OCI-LY7 (cell line): Measurements from ENCODE around the gene HCN3. TPM values are rescaled to one million over a fixed set of nuclear protein-coding genes. Genes with fewer than 3 reads are reported as not detected.

ENCODE experiments used
- BruUV-seq: library from RNA; stranded (reverse); fragments of 400-500 nt; replicated peaks from 2 replicates; lab custom pipeline; 2021; lab: Mats Ljungman, UMichigan
- CTCF ChIA-PET: fragments of 300-600 bp; sonication (Branson Sonifier 250); formaldehyde crosslinking; loops from one replicate; lab custom pipeline; 2022; ENCODE audit warnings: antibody characterized with exemption; ENCODE audit not compliant: unreplicated experiment; lab: Charles Lee
- POLR2A ChIA-PET: fragments of 300-600 bp; sonication (Branson Sonifier 250); formaldehyde crosslinking; loops from one replicate; lab custom pipeline; 2022; ENCODE audit warnings: antibody characterized with exemption; lab: Charles Lee
- DNase-seq: peaks from one replicate; pipeline ENCODE4 v3.0.0-alpha.2; 2015; ENCODE audit warnings: low spot score
- H2AFZ ChIP-seq: fragments of 200-600 bp; sonication (generic), shearing (Covaris generic); 2 replicates; pipeline ENCODE4 v1.6.1; 2014; ENCODE audit warnings: mild to moderate bottlenecking, antibody characterized with exemption, low read length, moderate library complexity
- H3K27ac ChIP-seq: fragments of 200-600 bp; sonication (generic); 2 replicates; pipeline ENCODE4 v1.5.1; 2014; ENCODE audit warnings: mixed run types, low read depth, mild to moderate bottlenecking, moderate library complexity, low read length, inconsistent platforms; ENCODE audit not compliant: poor library complexity, severe bottlenecking
- H3K36me3 ChIP-seq: fragments of 200-600 bp; sonication (generic); 2 replicates; pipeline ENCODE4 v1.6.1; 2014; ENCODE audit warnings: mild to moderate bottlenecking, antibody characterized with exemption, low read length, moderate library complexity, mixed read lengths; ENCODE audit not compliant: insufficient read depth
- H3K4me1 ChIP-seq: fragments of 200-600 bp; sonication (generic); 2 replicates; pipeline ENCODE4 v1.5.1; 2014; ENCODE audit warnings: mild to moderate bottlenecking, low read length; ENCODE audit not compliant: insufficient read depth, poor library complexity, severe bottlenecking
- H3K4me2 ChIP-seq: fragments of 200-600 bp; sonication (generic); 2 replicates; pipeline ENCODE4 v1.6.1; 2014; ENCODE audit warnings: mild to moderate bottlenecking, low read length
- H3K4me3 ChIP-seq: fragments of 200-600 bp; sonication (generic); 2 replicates; pipeline ENCODE4 v1.5.1; 2014; ENCODE audit warnings: mild to moderate bottlenecking, low read depth, low read length; ENCODE audit not compliant: poor library complexity, severe bottlenecking
- H3K79me2 ChIP-seq: fragments of 200-600 bp; sonication (generic); 2 replicates; pipeline ENCODE4 v1.6.1; 2016; ENCODE audit warnings: low read depth, mild to moderate bottlenecking, low read length, moderate library complexity, mixed read lengths; ENCODE audit not compliant: insufficient read depth
- H3K9me2 ChIP-seq: fragments of 200-600 bp; sonication (generic); 2 replicates; pipeline ENCODE4 v1.6.1; 2016; ENCODE audit warnings: mild to moderate bottlenecking, low read length, mixed read lengths; ENCODE audit not compliant: insufficient read depth
- H3K9me3 ChIP-seq: fragments of 200-600 bp; sonication (generic); 2 replicates; pipeline ENCODE4 v1.6.1; 2014; ENCODE audit warnings: mild to moderate bottlenecking, mixed run types, low read length, mixed read lengths
- H4K20me1 ChIP-seq: fragments of 200-600 bp; sonication (generic); 2 replicates; pipeline ENCODE4 v1.6.1; 2014; ENCODE audit warnings: mild to moderate bottlenecking, antibody characterized with exemption, low read length, moderate library complexity, mixed read lengths; ENCODE audit not compliant: insufficient read depth
- CTCF ChIP-seq: fragments of 200-600 bp; sonication (generic); conservative IDR thresholded peaks from 2 replicates; pipeline ENCODE4 v1.5.1; 2014; ENCODE audit warnings: mild to moderate bottlenecking, antibody characterized with exemption, low read length, moderate library complexity, mixed read lengths
- EZH2phosphoT487 ChIP-seq: fragments of 200-600 bp; sonication (generic); IDR thresholded peaks from 2 replicates; pipeline ENCODE4 v1.6.1; 2018; ENCODE audit warnings: low read depth, borderline replicate concordance, mild to moderate bottlenecking, mixed run types, antibody characterized with exemption, low read length, moderate library complexity, mixed read lengths
- intact Hi-C: fragments of 100-400 bp; cut with micrococcal nuclease; formaldehyde crosslinking; loops from one replicate; pipeline ENCODE4 v1.10.0; 2022; ENCODE audit not compliant: unreplicated experiment
- total RNA-seq, 2 experiments: library from RNA; depleted of rRNA in 1 of 2; stranded (reverse); fragments of >200 nt in 1 of 2; shearing (Covaris generic) in 1 of 2; gene quantifications; 2 replicates each; pipeline ENCODE4 v1.2.3, GENCODE V29; 2014 to 2022

HCN3 gene
- total RNA-seq, 2 experiments from 2014 or later, result 6.7 to 19.2 TPM

GRCh38 chr1:155324717-155325602, 47.7 kb downstream of the HCN3 start:
- Histone ChIP-seq H3K4me3 (peak overlapping the region; percentile 78), H3K4me2 (peak overlapping the region; percentile 96), H2AFZ (peak overlapping the region; percentile 78), H4K20me1 (no peaks in the 10 kb centered on the region), H3K79me2 (no peaks in the 10 kb centered on the region), H3K9me2 (no peaks in the 10 kb centered on the region), H3K27ac (no peak overlapping the region), H3K4me1 (peaks cover 18% of the 10 kb centered on the region), H3K9me3 (no peaks in the 10 kb centered on the region), H3K36me3 (peaks cover 17% of the 10 kb centered on the region)
- intact Hi-C loops, result loop anchor here (5.0 kb wide), 1 partner anchor 148 kb away; no protein-coding TSS in a partner anchor
- peak; percentile 24 for DNase-seq
- BruUV-seq, result no TSS peak
- TF ChIP-seq CTCF, result peak; percentile 42; the same call in 1 of the 2 replicates
- no peak for TF ChIP-seq EZH2phosphoT487
- ChIA-PET POLR2A (no interaction called here), CTCF (no interaction called here)

GRCh38 chr1:155325603-155325893, 48.3 kb downstream of the HCN3 start:
- peaks cover 15% of the 10 kb centered on the region for H3K4me1 ChIP-seq
- POLR2A ChIA-PET, result no interaction called here
- CTCF ChIA-PET, result no interaction called here
- peaks cover 18% of the 10 kb centered on the region for H3K36me3 ChIP-seq
- no peaks in the 10 kb centered on the region for H3K9me3 ChIP-seq
- peak overlapping the region; percentile 96; the same call in 1 of the 2 replicates for H3K4me2 ChIP-seq
- no TSS peak for BruUV-seq
- DNase-seq, result no peak
- no peak overlapping the region for H2AFZ ChIP-seq
- H3K9me2 ChIP-seq, result no peaks in the 10 kb centered on the region
- intact Hi-C loops, result no loop called here
- no peak overlapping the region for H3K27ac ChIP-seq
- TF ChIP-seq CTCF, result no peak
- TF ChIP-seq EZH2phosphoT487, result no peak
- no peak overlapping the region for H3K4me3 ChIP-seq
- no peaks in the 10 kb centered on the region for H3K79me2 ChIP-seq
- H4K20me1 ChIP-seq, result no peaks in the 10 kb centered on the region

GRCh38 chr1:155326020-155326526, 48.8 kb downstream of the HCN3 start:
- Histone ChIP-seq H2AFZ (no peak overlapping the region), H3K9me2 (no peaks in the 10 kb centered on the region), H3K79me2 (no peaks in the 10 kb centered on the region), H3K4me2 (no peak overlapping the region), H3K4me3 (no peak overlapping the region), H4K20me1 (no peaks in the 10 kb centered on the region), H3K9me3 (no peaks in the 10 kb centered on the region), H3K27ac (no peak overlapping the region), H3K4me1 (peaks cover 11% of the 10 kb centered on the region), H3K36me3 (peaks cover 19% of the 10 kb centered on the region)
- DNase-seq, result no peak
- ChIA-PET POLR2A (no interaction called here), CTCF (no interaction called here)
- no TSS peak for BruUV-seq
- intact Hi-C loops, result no loop called here
- TF ChIP-seq CTCF, result no peak
- TF ChIP-seq EZH2phosphoT487, result no peak
